Heart right ventricle (tissue), 16 donors: ENCODE measurements around the gene ZFPM1. TPM values are rescaled to one million over a fixed set of nuclear protein-coding genes. Genes with fewer than 3 reads are reported as not detected.

ENCODE experiments used
- ATAC-seq, 8 donors: fragments of 200-7000 bp; cut with Tn5 transposase; one replicate each; pipeline ENCODE4 v1.9.1; 2020; ENCODE audit warnings: mild to moderate bottlenecking in 8 of 8, moderate library complexity in 8 of 8, moderate number of reproducible peaks in 1 of 8
- DNase-seq, 2 donors: peaks; one replicate each; pipeline ENCODE4 v3.0.0-alpha.2; 2020
- H3K27ac ChIP-seq, 10 donors: fragments of 200-600 bp; sonication (generic) in 2 of 10; one replicate each; pipeline versions ENCODE4 v1.5.0 to v1.8.0; 2020 to 2022; ENCODE audit warnings: mild to moderate bottlenecking in 3 of 10
- H3K27me3 ChIP-seq, 7 donors: fragments of 200-600 bp; one replicate each; pipeline ENCODE4 v1.8.0; 2021 to 2022; ENCODE audit warnings: mild to moderate bottlenecking in 2 of 7
- H3K36me3 ChIP-seq, 9 donors: fragments of 200-600 bp; sonication (generic) in 1 of 9; one replicate each; pipeline versions ENCODE4 v1.5.0 to v1.8.0; 2020 to 2022; ENCODE audit warnings: mild to moderate bottlenecking in 2 of 9
- H3K4me1 ChIP-seq, 9 donors: fragments of 200-600 bp; sonication (generic) in 1 of 9; one replicate each; pipeline versions ENCODE4 v1.5.0 to v1.8.0; 2020 to 2022; ENCODE audit warnings: mild to moderate bottlenecking in 4 of 9
- H3K4me3 ChIP-seq, 10 donors: fragments of 200-600 bp; sonication (generic) in 2 of 10; one replicate each; pipeline versions ENCODE4 v1.5.0 to v1.8.0; 2020 to 2022; ENCODE audit warnings: mild to moderate bottlenecking in 7 of 10, moderate library complexity in 2 of 10
- H3K9me3 ChIP-seq, 11 donors: fragments of 200-600 bp in 10 of 11; sonication (generic) in 2 of 11; one replicate each; pipeline versions ENCODE4 v1.5.0 to v1.8.0; 2013 to 2022; ENCODE audit warnings: mild to moderate bottlenecking in 2 of 11, control low read depth in 1 of 11, moderate library complexity in 1 of 11
- WGBS, 2 donors: extraction: QIAGEN DNeasy Blood & Tissue Kit; methylation state at CpG; one replicate each; pipeline ENCODE4 v1.1.7; 2013; ENCODE audit warnings: inconsistent platforms in 1 of 2; 5-methylcytosine and 5-hydroxymethylcytosine counted together
- intact Hi-C, 10 donors: fragments of 100-400 bp; cut with DNase I; formaldehyde crosslinking; loops; one replicate each; pipeline versions ENCODE4 v1.11.1 to v1.14.2; 2022
- polyA plus RNA-seq, 2 donors: library from polyadenylated mRNA; stranded (reverse); fragments of 200-250 nt; gene quantifications; one replicate each; pipeline ENCODE4 v1.2.3, GENCODE V29; 2013
- total RNA-seq, 10 donors: library from RNA; stranded (reverse); fragmentation: NEBNext Ultra II Directional in 3 of 10; extraction: Animal tissue kit (Norgen Biotek cat#: 25700) in 3 of 10; gene quantifications; one replicate each; pipeline versions ENCODE4 v1.2.1 to v1.2.4, GENCODE V29; 2021 to 2023
- TF ChIP-seq, protein P1 (sequence below), 9 donors: fragments of 200-600 bp; sonication (generic) in 2 of 9; IDR thresholded peaks; one replicate each; pipeline versions ENCODE4 v1.5.0 to v1.8.0; 2021 to 2022; ENCODE audit warnings: antibody characterized with exemption in 9 of 9, mild to moderate bottlenecking in 5 of 9, moderate library complexity in 1 of 9
- donor health status: Arrhythmogenic right ventricular cardiomyopathy.
- donor health status: ischemic (EF 13 %, LVEDD 7.1; RV severe dilation, severe dysfunction).
- donor health status: healthy with polysubstance abuse.
- donor health status: DM: no; HTN: yes; CAD: no.
- donor health status: DM: no; HTN: no; CAD: no.
- donor health status: ischemic (EF 25% LVEDD 6.9; RV normal size, moderate dysfunction).
- donor health status: ischemic (EF 25% LVEDD 5.7; RV mildly dilated, moderate dysfunction).
- donor health status: healthy.
- donor health status: DM: yes; HTN: yes; CAD: no.
- donor health status: Ischemic cardiomyopathy.
- donor health status: ischemic (EF 35%, LVEDD 5.7; RV mildly dilated, moderate dysfunction).
- donor health status: nonischemic (EF 11% LVEDD 7.7; RV severe dilation, severe dysfunction).
- donor health status: DM: yes; HTN: yes; CAD: no.
- donor health status: PGD.
- donor health status: ischemic (EF 29% LVEDD 5.4; RV normal size, mild dysfunction).
- donor health status: nonischemic (EF 23%, LVEDD 6.1; RV moderate dilation, normal function).

The ZFPM1 gene
- total and polyA plus RNA-seq, 12 donors: 2.0 to 10.4 (median 4.4) TPM

DNA sequence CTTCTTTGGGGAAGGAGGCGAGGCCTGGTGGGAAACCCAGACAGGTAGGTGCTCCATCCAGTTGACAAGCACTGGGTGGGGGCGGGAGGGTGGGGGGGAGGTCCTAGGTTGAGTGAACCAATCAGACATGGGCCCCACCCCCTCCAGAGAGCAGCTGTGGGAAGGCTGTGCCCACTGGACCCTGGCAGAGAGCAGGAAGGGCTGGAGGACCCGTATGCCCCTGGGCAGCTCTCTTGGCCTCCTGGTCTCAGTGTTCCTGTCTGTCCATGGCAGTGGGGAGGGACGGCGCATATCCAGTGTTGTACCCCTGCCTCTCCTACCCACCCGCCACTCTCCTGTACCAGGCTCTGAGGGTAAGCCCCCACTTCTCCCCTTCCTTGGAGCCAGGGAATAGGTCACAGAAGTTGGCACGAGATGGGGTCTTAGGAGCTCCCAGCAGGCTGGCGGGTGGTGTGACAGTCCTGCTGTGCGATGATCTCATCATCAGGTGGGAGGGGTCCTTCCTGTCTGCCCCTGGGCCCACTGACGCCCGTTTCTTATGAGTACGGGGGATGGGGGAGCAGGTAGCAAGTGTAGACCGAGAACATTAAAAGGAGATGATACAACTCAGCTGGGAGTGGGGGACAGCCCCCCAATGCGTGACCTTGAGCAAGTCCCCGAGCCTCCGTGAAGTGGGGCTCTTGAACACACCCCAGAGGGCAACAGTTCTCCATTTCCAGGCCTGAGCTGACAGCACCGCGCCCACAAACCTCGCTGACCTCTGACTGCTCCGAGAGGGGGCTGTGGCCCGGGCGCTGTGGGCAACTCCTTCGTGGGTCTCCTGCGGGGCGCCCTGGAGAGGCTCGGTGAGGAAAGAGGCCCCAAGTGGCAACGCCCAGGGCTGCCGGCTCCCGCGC, 1.2 kb upstream of the ZFPM1 start:
- no peaks in the 10 kb centered on the region for H3K9me3 ChIP-seq
- peaks cover 0 to 30% (median 0%) of the 10 kb centered on the region in 7 donors for H3K27me3 ChIP-seq
- H3K4me3 ChIP-seq: peak overlapping the region in 8 of 10 donors; percentile 23 to 69 (median 62)
- peaks cover 7 to 49% (median 33%) of the 10 kb centered on the region in 9 donors for H3K4me1 ChIP-seq
- TF ChIP-seq, protein P1, sequence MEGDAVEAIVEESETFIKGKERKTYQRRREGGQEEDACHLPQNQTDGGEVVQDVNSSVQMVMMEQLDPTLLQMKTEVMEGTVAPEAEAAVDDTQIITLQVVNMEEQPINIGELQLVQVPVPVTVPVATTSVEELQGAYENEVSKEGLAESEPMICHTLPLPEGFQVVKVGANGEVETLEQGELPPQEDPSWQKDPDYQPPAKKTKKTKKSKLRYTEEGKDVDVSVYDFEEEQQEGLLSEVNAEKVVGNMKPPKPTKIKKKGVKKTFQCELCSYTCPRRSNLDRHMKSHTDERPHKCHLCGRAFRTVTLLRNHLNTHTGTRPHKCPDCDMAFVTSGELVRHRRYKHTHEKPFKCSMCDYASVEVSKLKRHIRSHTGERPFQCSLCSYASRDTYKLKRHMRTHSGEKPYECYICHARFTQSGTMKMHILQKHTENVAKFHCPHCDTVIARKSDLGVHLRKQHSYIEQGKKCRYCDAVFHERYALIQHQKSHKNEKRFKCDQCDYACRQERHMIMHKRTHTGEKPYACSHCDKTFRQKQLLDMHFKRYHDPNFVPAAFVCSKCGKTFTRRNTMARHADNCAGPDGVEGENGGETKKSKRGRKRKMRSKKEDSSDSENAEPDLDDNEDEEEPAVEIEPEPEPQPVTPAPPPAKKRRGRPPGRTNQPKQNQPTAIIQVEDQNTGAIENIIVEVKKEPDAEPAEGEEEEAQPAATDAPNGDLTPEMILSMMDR (IDR thresholded peaks at IDR 0.05): no peak
- 50 to 52% methylated on average over 30 of the region's 30 CpGs for WGBS, 2 donors
- no peak for DNase-seq
- H3K36me3 ChIP-seq: no peaks in the 10 kb centered on the region
- intact Hi-C loops: no loop called here
- peak overlapping the region in 7 of 10 donors; percentile 56 to 90 (median 71) for H3K27ac ChIP-seq
- peak in 3 of 8 donors; percentile 0 to 1 (median 0) for ATAC-seq

DNA sequence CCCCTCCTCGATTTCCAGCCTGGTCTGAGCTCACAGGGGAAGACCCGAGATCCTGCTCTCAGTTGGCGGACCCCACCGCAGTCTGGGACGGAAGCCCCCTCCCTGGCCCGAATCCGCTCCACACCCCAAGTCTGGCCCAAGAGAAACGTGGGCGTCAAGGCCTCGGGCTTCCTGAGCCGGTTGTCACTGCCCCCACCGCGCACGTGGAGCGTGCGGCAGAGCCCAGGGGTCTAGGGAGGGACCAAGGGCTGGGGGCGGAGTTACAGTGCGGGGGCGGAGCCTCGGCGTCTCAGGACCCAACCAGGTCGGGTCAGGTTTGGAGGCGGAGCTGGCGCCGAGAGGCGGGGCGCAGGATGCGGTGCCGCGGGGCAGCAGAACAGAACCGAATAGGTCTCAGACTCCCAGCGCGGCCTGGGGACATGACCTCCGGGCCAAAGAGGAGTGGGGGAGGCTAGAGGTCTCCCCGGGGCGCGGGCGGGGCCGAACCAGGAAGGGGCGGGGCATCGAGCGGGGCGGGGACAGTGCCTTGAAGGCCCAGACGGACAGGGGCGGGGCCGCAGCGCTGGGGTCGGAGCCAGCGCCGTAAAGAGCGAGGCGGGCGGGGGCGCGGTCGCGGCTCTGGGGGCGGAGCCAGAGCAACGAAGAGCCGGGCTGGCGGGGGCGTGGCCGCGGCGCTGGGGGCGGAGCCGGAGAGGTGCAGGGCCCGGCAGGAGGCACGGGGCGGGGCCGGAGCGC, 431 bp upstream of the ZFPM1 start:
- Histone ChIP-seq H3K36me3 (no peaks in the 10 kb centered on the region), H3K27ac (peak overlapping the region in 8 of 10 donors; percentile 56 to 90 (median 70)), H3K4me3 (peak overlapping the region in 9 of 10 donors; percentile 38 to 69 (median 62)), H3K9me3 (no peaks in the 10 kb centered on the region), H3K4me1 (peaks cover 7 to 49% (median 33%) of the 10 kb centered on the region in 9 donors), H3K27me3 (peaks cover 0 to 33% (median 0%) of the 10 kb centered on the region in 7 donors)
- TF ChIP-seq, protein P1 (IDR thresholded peaks at IDR 0.05): no peak
- DNase-seq (peak; percentile 96 to 99), ATAC-seq (peak; percentile 89 to 95 (median 94))
- intact Hi-C loops: no loop called here
- WGBS, 2 donors: 2 to 5% methylated on average over 48 to 72 of the region's 72 CpGs

DNA sequence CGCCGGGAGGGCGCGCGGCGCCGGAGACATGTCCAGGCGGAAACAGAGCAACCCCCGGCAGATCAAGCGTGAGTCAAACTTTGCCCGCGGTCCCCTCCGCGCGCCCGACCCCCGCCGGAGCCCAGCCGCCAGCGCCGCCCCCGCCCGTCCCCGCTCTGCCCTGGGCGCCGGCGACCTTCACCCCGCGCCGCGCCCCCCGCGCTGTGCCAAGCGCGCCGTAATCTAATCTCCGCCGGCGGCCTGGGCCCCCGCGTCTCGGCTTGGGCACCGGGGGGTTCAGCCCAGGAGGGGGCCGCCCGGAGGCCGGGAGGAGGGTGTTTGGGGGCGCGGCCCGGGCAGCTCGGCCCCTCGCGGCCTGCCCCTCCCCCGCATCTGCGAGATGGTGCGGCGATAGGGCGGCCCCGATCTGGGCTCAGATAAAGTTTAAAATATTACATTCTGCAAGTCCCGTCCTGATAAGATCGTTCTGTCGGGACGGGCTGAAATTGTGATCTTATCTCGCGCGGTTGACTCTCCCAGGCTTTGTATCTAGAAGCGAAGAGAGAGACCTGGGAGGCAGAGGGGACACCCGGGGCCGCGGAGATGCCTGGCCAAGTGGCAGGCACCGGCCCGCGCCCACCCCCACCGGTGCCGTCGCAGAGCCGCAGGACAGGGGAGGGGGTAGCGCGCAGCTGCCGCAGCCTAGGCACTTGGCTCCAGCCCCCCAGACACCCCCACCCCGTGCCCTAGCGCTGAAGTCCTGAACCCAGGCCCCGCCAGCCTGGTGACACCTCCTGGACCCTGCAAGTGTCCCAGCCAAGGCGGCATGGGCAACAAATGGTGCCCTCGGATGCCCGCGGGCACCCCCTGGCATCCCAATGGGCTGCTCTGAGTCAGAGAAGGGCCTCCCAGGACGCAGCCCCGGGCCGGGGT, 787 bp downstream of the ZFPM1 start:
- 1% methylated on average over 79 to 84 of the region's 89 CpGs for WGBS, 2 donors
- DNase-seq: no peak
- H3K9me3 ChIP-seq: no peaks in the 10 kb centered on the region
- peaks cover 0 to 33% (median 0%) of the 10 kb centered on the region in 7 donors for H3K27me3 ChIP-seq
- H3K27ac ChIP-seq: peak overlapping the region in 6 of 10 donors; percentile 11 to 83 (median 50)
- intact Hi-C loops: no loop called here
- no peaks in the 10 kb centered on the region for H3K36me3 ChIP-seq
- no peak for ATAC-seq
- H3K4me1 ChIP-seq: peaks cover 7 to 41% (median 34%) of the 10 kb centered on the region in 9 donors
- TF ChIP-seq, protein P1 (IDR thresholded peaks at IDR 0.05): no peak
- peak overlapping the region; percentile 38 to 85 (median 67) for H3K4me3 ChIP-seq
